Erythroblast (primary cell): ENCODE measurements around the gene CAMKK2.
"Not testable (repeated sequence)": the region's sequence is repeated elsewhere in the genome, so short reads cannot be mapped to it uniquely, and the experiment has no call there.

Experiments
- DNase-seq, 2 experiments: peaks; one replicate each; lab custom pipeline; 2025; lab: John Stamatoyannopoulos, UW
- GATA1 ChIP-seq: IDR thresholded peaks from 2 replicates; pipeline ENCODE4 v1.6.1; 2011; ENCODE audit warnings: low read depth, mild to moderate bottlenecking, control low read depth, low read length, moderate library complexity
- POLR2A ChIP-seq: IDR thresholded peaks from 2 replicates; pipeline ENCODE4 v1.6.1; 2011; ENCODE audit warnings: mild to moderate bottlenecking, low read length

CAMKK2 gene

DNA sequence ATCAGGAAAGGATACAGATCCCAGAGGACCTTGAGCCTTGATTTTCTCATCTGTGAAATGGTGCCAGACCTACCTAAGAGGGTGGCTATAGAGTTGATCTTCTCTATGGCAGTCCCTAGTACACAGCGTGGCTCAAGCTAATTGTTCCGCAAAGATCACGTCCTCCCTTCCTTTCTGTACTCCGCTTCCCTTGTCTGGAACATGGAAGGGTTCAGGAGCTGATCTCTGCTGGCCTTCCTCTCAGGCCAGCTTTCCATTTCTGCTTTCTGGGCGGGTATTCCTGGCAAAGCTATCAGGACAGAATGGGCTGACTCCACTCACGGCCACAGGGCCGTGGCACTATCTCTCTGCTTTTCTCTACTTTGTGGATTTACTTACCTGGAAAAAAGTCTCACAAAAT, 6.5 kb downstream of the CAMKK2 start:
- no peak for DNase-seq
- no peak for TF ChIP-seq GATA1
- TF ChIP-seq POLR2A: no peak

DNA sequence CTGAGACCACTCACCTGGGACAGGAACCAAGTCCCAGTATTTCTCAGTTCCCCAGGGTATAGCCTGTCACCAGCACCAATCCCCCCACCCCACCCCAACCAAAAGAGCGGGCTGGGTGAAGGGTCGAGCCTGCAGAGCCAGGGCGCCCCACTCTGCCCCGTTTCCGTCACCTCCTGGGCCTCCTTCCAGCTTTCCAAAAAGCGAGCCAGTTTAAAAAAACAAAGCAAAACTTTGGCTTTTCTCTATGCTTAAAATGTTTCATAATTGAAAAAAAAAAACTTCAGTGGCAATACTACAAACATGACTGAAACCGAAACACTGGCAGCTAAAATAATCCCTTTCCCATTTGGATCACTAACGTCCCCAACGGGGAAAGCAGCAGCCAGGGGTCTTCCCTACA, 7.5 kb downstream of the CAMKK2 start:
- DNase-seq: no peak
- TF ChIP-seq POLR2A: no peak
- TF ChIP-seq GATA1: no peak

DNA sequence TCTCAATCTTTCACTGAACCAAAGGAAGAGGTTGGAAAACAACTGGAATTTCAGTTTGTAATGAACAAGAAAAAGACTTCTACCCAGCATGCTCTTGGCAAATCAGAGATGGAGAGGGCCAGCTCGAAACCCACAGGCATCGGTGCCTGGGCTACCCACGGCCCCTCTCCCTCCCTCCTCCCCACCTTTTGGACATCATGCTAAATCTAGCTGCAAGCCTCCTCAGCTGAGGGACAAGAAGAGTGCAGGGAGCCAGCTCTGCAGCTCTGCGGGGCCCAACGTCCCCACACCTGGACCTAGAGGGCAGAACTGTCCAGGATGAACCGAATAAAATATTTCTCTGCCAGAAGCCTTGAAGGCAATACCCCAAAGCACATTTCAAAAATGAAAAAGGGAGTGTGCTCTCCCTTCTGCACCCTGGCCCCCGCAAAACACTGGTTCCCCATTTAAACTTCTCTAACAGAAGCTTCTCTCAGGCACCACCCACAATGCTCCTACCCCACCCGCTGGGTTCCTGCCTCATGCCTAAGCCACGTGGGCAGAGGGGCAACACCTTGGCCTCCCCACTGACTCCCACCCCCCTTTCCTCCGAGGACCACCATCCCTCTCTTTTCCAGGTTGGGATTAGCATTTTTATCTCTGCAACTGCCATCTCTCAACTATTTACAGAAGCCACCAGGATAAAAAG, 8.2 kb downstream of the CAMKK2 start:
- no peak for TF ChIP-seq POLR2A
- no peak for TF ChIP-seq GATA1

DNA sequence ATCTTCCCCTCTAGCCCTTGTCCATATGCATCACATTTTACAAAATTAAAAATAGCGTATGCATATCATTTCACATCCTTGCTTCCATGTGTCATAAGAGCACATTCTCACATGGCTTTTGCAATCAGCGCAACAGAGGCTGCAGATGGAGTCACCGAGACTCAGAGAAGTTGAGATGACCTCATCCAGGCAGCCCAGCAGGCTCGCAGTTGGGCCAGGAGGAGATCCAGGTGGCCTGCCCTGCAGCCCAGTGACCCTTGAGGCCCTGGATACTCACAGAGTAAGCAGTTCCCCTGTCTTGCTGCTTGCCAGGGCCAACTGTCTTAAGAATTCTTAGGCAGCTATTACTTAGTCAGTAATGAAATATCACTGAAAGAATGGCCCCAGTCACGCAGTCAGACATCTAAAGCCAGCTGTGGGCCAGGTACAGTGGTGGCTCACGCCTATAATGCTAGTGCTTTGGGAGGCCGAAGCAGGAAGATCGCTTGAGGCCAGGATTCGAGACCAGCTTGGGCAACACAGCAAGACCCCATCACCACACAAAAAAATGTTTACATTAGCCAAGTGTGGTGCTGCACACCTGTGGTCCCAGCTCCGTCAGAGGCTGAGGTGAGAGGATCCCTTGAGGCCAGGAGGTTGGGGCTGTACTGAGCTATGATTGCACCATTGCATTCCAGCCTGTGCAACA, 9.1 kb downstream of the CAMKK2 start:
- TF ChIP-seq GATA1 (no peak), POLR2A (no peak)
- no peak for DNase-seq

More for the DNA sequence above, 8.2 kb downstream of the CAMKK2 start:
- DNase-seq: no peak

DNA sequence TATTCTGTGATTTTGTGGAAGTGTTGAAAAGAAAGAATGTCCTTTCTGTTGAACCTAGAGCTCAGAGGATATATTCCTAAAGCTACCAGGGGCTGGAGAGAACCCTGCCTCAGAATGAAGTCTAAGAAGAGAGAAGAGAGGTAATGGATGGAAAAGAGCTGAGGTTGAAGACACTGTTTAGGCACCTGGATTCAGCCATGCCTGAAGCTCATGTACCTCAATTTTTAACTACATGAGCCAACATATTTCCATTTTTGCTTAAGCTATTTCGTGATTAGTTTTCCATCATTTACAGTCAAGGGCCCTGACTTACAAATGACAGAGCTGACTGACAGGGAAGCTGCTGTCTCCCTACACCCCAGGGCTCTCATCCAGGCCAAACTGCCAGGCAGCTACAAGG, 10.7 kb downstream of the CAMKK2 start:
- TF ChIP-seq GATA1: no peak
- no peak for TF ChIP-seq POLR2A
- no peak for DNase-seq

DNA sequence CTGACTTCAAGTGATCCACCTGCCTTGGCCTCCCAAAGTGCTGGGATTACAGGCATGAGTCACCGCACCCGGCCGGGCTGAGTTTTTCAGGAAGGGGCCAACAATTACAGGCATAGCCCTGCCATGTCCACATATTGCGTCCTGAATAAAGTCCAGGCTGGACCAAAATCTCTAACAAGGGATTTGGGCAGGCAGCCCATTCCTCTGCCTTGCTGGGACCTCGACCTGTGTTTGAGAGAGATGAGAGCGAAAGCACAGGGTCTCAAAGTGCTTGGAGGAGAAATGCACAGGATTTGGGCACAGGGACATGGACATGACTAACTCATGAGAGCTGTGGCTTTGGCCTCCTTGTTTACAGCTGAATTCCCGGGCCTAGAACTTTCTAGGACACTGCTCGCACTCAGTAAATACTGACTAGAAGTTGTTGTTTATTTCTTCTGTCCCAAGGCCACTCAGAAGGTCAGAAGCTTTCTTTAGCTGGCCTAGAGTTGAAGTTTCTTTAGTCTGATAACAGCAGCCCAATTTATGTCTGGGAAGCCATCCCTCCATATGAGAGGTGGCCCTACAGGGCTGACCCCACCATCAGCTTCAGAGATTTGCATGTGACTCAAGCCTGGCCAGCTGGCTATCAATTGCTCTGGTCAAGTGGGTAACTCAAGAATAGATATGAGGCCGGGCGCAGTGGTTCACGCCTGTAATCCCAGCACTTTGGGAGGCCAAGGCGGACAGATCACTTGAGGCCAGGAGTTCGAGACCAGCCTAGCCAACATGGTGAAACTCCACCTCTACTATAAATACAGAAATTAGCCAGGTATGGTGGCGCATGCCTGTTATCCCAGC, 11.7 kb downstream of the CAMKK2 start:
- no peak for TF ChIP-seq GATA1
- TF ChIP-seq POLR2A: no peak
- DNase-seq: peak in 1 of 2 experiments; percentile 16

DNA sequence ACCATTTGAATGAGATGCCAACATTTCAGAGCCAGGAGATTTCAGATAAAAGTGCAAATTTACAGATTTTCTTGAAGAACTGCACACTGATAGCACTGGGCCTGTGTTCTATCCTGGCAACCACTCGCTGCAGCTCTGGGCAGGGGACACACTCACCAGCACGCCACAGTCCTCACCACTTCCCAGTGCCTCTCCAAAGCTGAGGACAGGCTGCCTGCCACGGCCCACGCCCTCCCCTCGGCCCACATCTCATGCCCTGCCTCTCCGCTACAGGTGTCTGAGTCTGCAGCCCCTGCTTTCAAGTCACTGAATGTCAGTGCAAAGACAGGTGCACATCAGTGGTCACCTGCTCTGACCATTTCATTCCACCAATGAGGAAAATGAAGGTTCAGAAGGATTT, 12.7 kb downstream of the CAMKK2 start:
- DNase-seq: no peak
- TF ChIP-seq GATA1 (no peak), POLR2A (no peak)

DNA sequence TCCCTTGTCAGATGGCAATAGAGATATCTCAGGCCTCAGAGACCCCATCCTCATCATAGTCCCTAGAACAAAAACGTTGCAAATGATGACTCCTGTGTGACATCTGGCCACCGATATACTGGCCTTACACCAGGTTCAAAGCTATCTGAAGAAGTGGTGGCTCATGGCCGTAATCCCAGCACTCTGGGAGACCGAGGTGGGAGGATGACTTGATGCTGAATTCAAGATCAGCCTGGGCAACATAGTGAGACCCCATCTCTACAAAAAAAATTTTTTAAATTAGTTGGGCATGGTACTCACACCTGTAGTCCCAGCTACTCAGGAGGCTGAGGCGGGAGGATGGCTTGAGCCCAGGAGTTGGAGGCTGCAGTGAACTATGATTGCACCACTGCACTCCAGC, 13.1 kb downstream of the CAMKK2 start:
- DNase-seq: no peak
- TF ChIP-seq GATA1: no peak
- TF ChIP-seq POLR2A: no peak

DNA sequence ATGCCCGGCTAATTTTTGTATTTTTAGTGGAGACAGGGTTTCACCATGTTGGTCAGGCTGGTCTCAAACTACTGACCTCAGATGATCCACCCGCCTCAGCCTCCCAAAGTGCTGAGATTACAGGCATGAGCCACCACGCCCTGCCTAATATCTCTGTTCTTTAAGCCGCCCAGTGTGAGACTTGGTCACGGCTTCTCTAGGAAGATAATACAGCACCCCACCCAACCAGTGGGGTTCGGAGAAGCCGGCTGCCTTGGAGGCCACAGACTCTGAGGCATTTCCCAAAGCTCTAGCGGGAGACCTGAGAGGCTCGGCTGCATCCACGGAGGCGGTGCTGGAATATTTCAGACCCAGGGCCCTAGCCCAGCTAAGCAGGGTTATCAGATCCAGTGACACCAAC, 13.6 kb downstream of the CAMKK2 start:
- peak; percentile 77 to 88 for DNase-seq

DNA sequence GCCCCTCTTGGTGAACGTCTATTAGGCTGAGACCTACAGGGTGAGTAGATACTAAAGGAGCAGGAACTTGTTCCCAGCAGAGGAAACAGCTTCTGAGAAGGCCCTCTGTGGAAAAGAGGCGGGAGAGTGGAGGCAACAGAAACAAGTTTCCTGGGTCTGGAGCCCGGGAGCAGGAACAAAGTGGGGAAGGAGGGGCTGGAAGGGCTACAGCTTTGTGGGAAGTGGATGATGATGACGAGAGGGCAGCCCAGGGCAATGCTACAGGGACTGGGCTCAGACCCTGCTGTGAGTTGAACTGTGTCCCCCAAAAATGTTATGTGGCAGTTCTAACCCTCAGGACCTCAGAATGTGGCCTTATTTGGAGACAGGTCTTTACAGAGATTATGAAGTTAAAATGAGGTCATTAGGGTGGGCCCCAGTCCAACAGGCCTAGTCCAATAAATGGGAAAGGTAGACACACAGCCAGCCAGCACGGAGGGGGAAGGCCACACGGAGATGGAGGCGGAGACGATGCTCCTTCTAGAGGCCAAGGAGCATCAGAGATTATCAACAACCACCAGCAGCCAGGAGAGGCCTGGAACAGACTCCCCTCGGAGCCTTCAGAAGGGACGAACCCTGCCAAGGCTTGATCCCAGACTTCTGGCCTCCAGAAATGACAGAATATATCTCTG, 14.3 kb downstream of the CAMKK2 start:
- TF ChIP-seq GATA1: no peak
- no peak for TF ChIP-seq POLR2A

DNA sequence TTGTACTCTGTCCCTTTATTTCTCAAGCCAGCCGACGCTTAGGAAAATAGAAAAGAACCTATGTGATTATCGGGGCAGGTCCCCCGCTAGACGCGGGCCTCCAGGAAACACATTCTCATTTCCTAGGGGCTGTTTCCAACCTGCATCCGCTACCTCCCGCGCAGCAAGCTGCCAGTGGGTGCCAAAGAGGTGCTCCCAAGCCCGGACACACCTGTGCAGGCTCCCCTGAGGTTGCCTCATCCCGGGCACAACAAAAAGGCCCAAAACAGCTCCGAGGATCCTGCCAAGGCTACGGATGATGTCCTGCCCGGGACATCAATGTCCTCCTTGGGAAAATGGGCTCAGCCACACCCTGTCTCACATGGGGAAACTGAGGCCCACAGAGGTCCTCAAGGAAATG, 15.4 kb downstream of the CAMKK2 start:
- not testable (repeated sequence) for DNase-seq

More for the DNA sequence above, 14.3 kb downstream of the CAMKK2 start:
- DNase-seq: peak in 1 of 2 experiments; percentile 15

DNA sequence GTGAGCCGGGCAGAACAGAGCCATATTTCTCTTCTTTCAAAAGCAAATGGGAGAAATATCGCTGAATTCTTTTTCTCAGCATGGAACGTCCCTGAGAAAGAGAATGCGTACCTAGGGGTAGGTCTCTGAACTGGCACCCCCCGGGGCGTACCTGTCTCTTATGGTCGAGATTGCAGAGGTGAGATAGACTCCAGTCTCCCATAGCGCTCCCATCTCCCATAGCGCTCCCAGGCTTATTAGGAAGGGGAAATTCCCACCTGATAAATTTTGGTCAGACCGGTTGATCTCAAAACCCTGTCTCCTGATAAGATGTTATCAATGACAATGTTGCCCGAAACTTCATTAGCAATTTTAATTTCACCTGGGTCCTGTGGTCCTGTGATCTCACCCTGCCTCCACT, 16.0 kb downstream of the CAMKK2 start:
- DNase-seq: not testable (repeated sequence)

DNA sequence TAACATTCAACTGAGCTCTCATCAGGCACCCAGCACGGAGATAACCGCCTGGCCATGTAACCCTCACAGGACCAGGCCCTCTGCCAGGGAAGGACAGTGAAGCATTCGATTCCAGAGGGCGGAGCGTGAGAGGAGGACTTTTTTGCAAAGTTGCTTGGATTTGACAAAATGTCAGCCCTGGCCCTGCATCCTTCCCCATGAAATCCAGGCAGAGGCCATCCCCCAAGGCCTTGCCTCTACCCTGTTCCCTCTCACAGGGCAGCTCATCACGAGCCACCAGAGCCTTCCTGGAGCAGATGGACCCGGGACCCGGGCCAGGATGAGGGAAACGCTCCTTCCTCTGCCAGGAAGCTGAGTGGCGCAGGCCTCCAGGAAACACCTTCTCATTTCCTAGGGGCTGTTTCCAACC, 17.0 kb downstream of the CAMKK2 start:
- no peak for TF ChIP-seq GATA1
- DNase-seq: no peak

DNA sequence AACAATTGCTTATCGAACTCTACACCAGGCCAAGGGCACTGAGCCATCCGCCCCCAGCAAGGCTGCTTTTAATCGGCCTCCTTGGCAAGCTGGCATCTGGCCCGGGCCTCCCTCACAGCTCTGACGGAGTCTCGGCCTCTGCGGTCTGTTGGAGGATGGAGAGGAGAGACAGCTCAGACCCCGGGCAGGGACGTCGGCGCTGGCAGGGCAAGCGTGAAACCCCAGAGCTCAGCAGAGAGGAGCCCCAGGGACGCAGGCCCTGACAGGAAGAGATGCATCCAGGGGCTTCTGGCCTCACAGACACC, 17.5 kb downstream of the CAMKK2 start:
- no peak for TF ChIP-seq GATA1
- TF ChIP-seq POLR2A: no peak
- DNase-seq: no peak
